GM12801 (cell line): ENCODE results near the gene MED27.

Experiments used
- TF ChIP-seq, protein P1 (sequence below): IDR thresholded peaks from one replicate; pipeline ENCODE4 v1.5.1; 2011; ENCODE audit warnings: control low read depth; ENCODE audit not compliant: insufficient read length; ENCODE audit errors: extremely low read depth

Gene MED27

GRCh38 chr9:131943351-131943841 is 136.3 kb downstream of the MED27 start:
- TF ChIP-seq, protein P1, sequence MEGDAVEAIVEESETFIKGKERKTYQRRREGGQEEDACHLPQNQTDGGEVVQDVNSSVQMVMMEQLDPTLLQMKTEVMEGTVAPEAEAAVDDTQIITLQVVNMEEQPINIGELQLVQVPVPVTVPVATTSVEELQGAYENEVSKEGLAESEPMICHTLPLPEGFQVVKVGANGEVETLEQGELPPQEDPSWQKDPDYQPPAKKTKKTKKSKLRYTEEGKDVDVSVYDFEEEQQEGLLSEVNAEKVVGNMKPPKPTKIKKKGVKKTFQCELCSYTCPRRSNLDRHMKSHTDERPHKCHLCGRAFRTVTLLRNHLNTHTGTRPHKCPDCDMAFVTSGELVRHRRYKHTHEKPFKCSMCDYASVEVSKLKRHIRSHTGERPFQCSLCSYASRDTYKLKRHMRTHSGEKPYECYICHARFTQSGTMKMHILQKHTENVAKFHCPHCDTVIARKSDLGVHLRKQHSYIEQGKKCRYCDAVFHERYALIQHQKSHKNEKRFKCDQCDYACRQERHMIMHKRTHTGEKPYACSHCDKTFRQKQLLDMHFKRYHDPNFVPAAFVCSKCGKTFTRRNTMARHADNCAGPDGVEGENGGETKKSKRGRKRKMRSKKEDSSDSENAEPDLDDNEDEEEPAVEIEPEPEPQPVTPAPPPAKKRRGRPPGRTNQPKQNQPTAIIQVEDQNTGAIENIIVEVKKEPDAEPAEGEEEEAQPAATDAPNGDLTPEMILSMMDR: no peak

- TF ChIP-seq, protein P1: no peak
These were observed 137.4 kb downstream of the MED27 start for GRCh38 chr9:131942146-131942720.

GRCh38 chr9:131937451-131937850 is 142.2 kb downstream of the MED27 start:
- TF ChIP-seq, protein P1: no peak

GRCh38 chr9:131936929-131937328 is 142.7 kb downstream of the MED27 start:
- TF ChIP-seq, protein P1: no peak

DNA sequence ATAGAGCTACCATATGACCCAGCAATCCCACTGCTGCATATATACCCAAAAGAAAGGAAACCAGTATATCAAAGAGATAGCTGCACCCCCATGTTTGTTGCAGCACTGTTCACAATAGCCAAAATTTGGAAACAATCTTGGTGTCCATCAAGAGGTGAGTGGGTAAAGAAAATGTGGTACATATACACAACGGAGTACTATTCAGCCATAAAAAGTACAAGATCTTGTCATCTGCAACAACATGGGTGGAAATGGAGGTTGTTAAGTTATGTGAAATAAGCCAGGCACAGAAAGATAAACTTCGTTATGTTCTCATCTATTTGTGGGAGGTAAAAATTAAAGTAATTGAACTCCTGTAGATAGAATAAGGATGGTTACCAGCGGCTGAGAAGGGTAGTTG is 145.0 kb downstream of the MED27 start:
- TF ChIP-seq, protein P1: no peak

DNA sequence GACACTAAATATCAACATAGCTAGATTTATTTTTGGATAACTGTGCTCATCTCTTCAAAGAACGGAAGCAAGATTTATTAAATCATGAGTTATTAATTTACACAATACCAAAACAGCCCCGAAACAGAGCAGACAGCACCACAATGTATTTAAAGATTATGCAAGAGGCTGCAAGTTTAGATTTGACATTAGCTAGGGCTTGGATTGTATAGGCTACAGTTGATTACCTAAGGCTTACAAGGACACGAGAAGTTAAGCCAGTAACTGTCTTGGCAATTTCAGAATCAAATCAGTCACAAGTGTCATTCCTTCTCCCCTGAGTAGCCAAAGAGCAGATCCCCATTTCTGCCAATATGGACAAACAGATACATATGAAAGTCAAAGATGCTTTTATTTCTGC is 152.6 kb downstream of the MED27 start:
- TF ChIP-seq, protein P1: no peak

- TF ChIP-seq, protein P1: no peak
These were observed 153.2 kb downstream of the MED27 start for GRCh38 chr9:131926360-131926922.
